GM13977 (cell line): ENCODE results near the gene DISC1.

Experiments
- DNase-seq: peaks from one replicate; pipeline ENCODE4 v3.0.0; 2012; ENCODE audit warnings: low spot score
- in situ Hi-C: fragments of 300-500 bp; cut with MboI; formaldehyde crosslinking; loops from one replicate; pipeline ENCODE4 v1.12.0; 2022; ENCODE audit warnings: low sequenced_read_pairs, low pct_unique_long_range_greater_than_20kb, mixed read lengths, inconsistent platforms; ENCODE audit not compliant: unreplicated experiment
- TF ChIP-seq, protein P1 (sequence below): IDR thresholded peaks from 2 replicates; pipeline ENCODE4 v1.5.1; 2012; ENCODE audit warnings: mild to moderate bottlenecking, control low read depth; ENCODE audit not compliant: insufficient read depth; ENCODE audit errors: extremely low read depth, missing control alignments

Gene DISC1

DNA sequence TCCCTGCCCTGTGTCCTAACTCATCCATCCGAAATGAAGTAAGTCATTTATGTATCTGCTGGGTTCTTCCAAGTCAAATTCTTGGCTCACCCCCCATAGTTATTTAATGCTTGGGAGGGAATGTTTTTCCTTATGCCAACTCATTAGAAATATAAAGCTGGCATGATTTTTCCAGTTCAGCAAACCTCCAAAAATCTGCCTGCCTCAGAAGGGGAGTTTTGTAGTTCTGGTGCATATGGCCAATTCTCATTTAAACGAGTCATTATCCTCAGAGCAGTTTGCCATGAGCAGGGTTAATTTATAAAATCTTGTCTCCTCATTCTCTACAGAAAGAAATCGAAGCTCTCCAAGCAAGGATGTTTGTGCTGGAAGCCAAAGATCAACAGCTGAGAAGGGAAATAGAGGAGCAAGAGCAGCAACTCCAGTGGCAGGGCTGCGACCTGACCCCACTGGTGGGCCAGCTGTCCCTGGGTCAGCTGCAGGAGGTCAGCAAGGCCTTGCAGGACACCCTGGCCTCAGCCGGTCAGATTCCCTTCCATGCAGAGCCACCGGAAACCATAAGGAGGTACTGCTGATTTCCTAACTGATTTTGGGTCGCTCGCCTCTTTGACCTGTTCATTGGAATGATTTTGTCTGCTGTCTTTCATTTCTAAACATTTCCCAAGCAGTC, 144.1 kb downstream of the DISC1 start:
- in situ Hi-C loops = no loop called here
- no peak for DNase-seq
- TF ChIP-seq, protein P1, sequence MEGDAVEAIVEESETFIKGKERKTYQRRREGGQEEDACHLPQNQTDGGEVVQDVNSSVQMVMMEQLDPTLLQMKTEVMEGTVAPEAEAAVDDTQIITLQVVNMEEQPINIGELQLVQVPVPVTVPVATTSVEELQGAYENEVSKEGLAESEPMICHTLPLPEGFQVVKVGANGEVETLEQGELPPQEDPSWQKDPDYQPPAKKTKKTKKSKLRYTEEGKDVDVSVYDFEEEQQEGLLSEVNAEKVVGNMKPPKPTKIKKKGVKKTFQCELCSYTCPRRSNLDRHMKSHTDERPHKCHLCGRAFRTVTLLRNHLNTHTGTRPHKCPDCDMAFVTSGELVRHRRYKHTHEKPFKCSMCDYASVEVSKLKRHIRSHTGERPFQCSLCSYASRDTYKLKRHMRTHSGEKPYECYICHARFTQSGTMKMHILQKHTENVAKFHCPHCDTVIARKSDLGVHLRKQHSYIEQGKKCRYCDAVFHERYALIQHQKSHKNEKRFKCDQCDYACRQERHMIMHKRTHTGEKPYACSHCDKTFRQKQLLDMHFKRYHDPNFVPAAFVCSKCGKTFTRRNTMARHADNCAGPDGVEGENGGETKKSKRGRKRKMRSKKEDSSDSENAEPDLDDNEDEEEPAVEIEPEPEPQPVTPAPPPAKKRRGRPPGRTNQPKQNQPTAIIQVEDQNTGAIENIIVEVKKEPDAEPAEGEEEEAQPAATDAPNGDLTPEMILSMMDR = no peak

DNA sequence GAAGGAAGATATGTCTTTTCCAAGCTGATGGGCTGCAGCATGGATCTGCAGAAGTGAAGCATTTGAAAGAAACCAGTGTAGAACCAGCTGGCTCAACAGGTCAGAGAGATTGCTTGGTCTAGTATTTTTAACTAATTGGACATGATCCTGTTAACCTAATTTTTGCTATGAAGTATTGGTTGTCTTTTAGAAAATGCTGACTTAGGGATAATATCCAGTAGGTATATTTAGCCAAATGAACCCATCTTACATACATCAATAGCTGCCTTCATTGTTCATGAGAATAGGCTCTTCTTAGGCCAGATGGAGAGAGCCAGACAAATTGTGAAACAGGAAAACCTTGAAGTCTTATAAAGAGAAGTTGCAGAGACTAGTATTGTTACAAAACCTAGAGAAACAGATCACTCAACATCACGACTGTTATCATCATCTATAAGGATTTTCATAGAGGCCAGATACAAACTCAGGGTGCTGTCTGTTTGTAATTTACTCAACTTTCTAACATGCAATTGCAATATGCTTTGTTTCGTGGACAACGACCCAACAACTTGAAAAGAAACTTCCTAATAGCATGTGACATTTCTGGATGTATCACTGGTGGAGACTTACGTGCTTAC, 148.2 kb downstream of the DISC1 start:
- DNase-seq = no peak
- in situ Hi-C loops = no loop called here
- TF ChIP-seq, protein P1 = no peak

DNA sequence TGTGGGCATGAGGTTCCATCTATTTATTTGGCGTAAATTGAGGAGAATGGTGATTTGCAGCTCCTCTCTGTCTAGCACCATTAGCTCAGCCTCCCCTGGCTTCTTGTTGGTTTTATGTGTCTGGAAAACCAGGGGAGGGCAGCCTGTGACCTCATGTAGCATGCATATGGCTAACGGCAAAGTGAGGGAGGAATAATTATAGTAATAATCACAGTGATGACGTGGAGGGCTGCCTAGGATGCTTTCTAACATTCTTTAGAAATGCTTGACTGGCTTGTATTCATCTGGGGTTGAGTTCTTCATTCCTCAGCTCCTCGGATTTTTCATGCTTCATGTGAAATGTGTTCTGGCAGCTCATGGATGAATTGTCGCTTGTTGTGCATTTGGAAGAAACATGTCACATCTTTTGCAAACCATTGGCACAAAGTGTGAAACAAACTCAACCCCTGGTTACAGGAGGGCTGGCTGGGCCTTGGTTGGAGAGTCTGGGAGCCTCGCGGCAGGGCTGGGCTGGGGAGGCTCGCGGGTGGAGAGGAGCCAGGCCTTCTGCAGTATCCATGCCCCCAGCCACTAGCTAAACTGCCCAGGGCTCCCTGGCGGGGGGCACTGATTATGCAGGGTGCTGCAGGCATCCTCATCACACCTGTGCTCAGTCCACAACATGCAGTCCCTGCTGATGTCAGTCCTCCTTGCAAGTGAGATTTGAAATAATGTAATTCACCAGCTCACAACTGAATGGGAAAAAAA, 149.6 kb downstream of the DISC1 start:
- in situ Hi-C loops = no loop called here
- DNase-seq = no peak
- TF ChIP-seq, protein P1 = no peak

DNA sequence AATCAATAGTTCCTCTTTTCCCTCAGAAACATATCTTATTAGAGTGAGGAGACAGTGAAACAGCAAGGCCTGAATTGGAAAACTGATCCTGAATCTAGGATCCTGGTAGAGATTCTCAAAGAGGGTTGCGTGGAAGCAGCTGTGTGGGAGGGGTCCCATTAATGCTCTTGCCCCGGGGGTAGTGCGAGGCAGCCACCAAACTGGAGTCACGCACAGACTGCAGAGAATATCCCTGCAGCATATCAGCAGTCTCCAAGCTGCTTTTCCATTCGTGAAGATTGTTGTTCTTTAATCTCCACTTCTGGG, 150.1 kb downstream of the DISC1 start:
- in situ Hi-C loops = no loop called here
- DNase-seq = no peak
- TF ChIP-seq, protein P1 = no peak

DNA sequence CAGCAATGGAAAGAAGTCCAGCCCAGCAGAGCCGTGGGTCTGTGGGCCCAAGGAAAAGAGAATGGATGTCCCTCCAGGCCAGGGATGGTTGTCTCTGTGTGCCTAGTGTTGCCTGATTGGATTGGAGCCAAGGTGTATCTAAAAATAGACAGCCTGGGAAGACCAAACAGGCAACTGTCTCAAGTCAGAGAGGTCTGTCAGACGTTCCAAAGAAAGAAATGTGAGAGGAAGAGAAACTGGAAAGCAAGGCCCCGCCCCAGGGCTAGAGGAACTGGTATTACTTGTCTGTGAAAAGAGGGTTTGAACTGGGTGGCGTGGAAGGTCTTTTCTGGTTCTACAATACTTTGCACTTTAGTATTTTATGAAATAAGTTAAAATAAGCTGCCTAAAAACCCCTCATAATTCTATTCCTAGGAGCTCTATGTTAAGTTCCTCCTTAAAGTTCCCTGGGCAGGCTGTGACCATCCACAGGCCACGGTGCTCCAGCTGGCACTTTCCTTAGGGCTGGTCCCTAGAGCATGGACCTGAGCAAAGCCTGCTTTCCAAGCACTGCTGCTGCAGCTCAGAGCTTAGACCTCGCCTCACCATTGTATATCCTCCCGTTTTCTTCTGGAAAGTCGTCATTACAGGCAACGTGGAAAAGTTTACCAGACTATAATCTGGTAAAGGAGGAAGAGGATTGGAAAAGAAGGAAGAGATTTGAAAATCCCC, 151.6 kb downstream of the DISC1 start:
- no peak for DNase-seq
- TF ChIP-seq, protein P1 = no peak
- in situ Hi-C loops = no loop called here

DNA sequence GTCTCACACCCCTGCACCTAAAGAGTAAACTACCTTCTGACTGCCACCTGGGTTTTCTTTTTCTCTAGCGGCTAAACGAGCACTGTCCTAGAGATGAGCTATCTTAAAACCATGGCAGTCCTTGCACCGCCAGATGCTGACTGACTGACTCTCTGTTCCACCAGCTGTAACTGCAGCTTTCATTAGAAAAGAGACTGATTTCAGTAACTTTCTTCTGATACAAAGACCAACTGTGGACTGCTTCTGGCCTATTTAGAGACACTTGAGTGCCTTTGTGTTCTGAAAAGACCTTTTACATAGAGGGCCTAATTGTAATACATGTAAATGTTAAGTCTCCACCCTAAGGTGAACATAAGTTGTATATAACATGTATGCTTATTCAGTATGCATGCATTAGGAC, 152.5 kb downstream of the DISC1 start:
- TF ChIP-seq, protein P1 = no peak
- no peak for DNase-seq
- in situ Hi-C loops = no loop called here
